Brain microvascular endothelial cell (primary cell): ENCODE measurements around the gene ABTB1.

ENCODE experiments used
- DNase-seq: peaks from one replicate; pipeline ENCODE4 v3.0.0-alpha.2; 2020
- H3K27ac ChIP-seq: fragments of 250-450 bp; sonication (Bioruptor Pico); 2 replicates; pipeline ENCODE4 v1.5.1; 2020; ENCODE audit warnings: mild to moderate bottlenecking, moderate library complexity
- H3K27me3 ChIP-seq: fragments of 250-450 bp; sonication (Bioruptor Pico); replicated peaks from 2 replicates; pipeline ENCODE4 v1.5.1; 2020; ENCODE audit warnings: mild to moderate bottlenecking
- H3K36me3 ChIP-seq: fragments of 250-450 bp; sonication (Bioruptor Pico); replicated peaks from 2 replicates; pipeline ENCODE4 v1.5.1; 2020; ENCODE audit warnings: mild to moderate bottlenecking
- H3K4me3 ChIP-seq: 2 replicates; pipeline ENCODE4 v1.5.1; 2011; ENCODE audit warnings: low read depth, mild to moderate bottlenecking, control low read depth, low read length, moderate library complexity
- in situ Hi-C: cut with HindIII; loops from 2 replicates; pipeline ENCODE4 v1.10.0; 2017; ENCODE audit warnings: low sequenced_read_pairs, low pct_ligation_motif_present
- TF ChIP-seq, protein P1 (sequence below): IDR thresholded peaks from 2 replicates; pipeline ENCODE4 v1.5.1; 2011; ENCODE audit warnings: low read depth, mild to moderate bottlenecking, moderate library complexity, low read length, control low read depth, inconsistent platforms; ENCODE audit errors: missing control alignments

The ABTB1 gene

DNA sequence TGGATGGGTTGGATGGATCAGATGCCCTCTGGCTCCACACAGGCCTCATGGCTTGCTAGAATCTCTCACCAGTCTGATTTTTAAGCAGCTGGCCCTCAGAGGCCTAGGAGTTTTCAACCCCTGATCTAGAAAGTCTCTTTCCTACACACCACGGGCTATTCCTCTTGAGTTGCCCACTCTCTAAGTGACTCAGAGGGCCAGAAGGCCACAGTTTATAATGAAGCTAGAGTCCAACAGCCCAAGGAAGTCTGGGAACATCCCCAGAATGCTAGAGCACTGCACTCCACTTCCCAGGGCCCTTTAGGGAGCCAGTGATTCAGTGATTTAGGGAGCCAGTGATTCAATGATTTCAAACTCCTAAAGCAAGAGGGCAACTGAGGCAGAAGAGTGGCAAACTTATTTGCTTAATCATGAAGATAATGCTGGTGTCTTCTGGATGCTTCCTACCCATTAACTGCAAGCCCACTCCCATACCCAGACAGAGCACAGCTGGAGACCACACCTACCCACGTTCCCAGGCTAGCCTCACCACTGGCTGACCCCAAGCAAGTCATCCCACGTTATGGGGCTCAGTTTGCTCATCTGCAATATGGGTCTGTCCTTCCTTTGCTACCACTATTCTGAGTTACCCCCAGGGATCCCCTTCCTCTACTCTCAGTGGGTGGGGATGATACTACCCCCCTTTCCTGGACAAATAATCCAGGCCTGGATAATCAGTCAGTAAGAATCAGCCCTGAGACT is 36.7 kb downstream of the ABTB1 start:
- TF ChIP-seq, protein P1, sequence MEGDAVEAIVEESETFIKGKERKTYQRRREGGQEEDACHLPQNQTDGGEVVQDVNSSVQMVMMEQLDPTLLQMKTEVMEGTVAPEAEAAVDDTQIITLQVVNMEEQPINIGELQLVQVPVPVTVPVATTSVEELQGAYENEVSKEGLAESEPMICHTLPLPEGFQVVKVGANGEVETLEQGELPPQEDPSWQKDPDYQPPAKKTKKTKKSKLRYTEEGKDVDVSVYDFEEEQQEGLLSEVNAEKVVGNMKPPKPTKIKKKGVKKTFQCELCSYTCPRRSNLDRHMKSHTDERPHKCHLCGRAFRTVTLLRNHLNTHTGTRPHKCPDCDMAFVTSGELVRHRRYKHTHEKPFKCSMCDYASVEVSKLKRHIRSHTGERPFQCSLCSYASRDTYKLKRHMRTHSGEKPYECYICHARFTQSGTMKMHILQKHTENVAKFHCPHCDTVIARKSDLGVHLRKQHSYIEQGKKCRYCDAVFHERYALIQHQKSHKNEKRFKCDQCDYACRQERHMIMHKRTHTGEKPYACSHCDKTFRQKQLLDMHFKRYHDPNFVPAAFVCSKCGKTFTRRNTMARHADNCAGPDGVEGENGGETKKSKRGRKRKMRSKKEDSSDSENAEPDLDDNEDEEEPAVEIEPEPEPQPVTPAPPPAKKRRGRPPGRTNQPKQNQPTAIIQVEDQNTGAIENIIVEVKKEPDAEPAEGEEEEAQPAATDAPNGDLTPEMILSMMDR: no peak
- in situ Hi-C loops: no loop called here
- Histone ChIP-seq H3K27me3 (no peaks in the 10 kb centered on the region), H3K4me3 (no peak overlapping the region), H3K27ac (no peak overlapping the region), H3K36me3 (no peaks in the 10 kb centered on the region)
- no peak for DNase-seq

DNA sequence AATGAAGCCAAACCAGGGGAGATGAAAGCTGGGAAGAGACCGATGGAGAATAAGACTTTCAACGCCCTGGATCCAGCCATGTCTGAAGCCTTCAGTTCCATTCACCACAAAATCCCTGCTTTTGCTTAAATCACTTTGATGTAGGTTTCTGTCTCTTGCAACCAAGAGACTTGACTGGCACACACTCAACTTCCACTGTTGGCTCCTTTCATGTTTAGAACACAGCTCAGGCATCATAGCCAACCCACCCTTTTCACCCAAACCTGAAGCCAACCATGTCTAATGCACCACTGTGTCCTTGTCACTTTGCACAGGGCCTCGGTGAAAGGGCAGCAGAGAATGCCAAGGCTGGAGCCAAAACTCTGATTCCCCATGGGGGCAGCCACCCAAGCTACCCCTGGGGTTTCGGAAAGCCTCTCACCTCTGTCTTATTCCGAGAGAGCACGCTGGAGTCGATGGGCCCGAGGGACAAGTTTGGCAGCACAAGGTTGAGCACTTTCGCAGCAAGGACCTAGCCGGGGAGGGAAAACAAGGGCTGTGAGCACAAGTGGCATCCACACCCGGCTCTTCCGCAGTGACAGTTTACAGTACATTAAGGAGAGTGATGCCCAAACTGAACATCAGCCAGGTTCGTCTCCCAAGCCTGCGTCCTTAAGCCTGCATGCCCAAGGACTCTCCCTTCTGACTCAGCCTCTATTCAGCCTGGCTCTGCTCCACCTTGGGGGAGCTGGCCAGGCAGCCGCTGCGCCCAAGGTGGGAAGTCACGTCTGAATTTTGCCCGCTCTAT is 37.6 kb downstream of the ABTB1 start:
- H3K27me3 ChIP-seq: no peaks in the 10 kb centered on the region
- H3K36me3 ChIP-seq: no peaks in the 10 kb centered on the region
- H3K4me3 ChIP-seq: no peak overlapping the region
- no peak overlapping the region for H3K27ac ChIP-seq
- in situ Hi-C loops: no loop called here
- TF ChIP-seq, protein P1: no peak
- DNase-seq: no peak

DNA sequence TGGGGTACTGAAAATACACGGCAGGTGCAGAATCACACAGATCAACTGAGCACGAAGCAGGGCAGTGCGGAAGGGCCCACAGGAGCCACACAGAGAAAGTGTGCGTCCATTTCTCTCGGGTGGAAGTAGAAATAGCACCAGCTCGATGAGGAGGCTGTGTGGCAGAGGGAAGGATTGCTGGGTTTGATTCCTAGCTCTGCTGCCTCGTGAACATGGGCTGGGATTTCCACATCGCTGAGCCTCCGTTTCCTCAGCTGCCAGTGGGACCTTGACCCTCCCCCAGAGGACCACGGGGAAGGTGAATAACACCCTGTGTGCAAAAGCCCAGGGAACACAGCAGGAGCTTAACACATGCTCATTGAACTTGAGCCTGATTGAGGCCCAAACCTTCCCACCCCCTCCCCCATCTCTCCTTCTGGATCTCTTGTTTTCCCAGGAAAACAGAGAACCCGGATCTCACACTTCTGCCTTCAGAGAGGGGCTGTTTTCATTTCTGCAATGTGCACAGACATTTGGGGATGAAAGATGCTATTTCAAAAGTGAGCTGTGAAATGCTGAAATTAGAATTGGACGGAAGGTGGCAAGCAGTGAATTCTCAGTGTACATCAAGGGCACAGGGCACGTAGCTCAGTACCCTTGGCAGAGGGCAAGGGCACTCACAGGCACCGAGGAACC is 38.4 kb downstream of the ABTB1 start:
- in situ Hi-C loops: no loop called here
- no peak for DNase-seq
- Histone ChIP-seq H3K27ac (no peak overlapping the region), H3K36me3 (no peaks in the 10 kb centered on the region), H3K4me3 (no peak overlapping the region), H3K27me3 (no peaks in the 10 kb centered on the region)
- TF ChIP-seq, protein P1: no peak

DNA sequence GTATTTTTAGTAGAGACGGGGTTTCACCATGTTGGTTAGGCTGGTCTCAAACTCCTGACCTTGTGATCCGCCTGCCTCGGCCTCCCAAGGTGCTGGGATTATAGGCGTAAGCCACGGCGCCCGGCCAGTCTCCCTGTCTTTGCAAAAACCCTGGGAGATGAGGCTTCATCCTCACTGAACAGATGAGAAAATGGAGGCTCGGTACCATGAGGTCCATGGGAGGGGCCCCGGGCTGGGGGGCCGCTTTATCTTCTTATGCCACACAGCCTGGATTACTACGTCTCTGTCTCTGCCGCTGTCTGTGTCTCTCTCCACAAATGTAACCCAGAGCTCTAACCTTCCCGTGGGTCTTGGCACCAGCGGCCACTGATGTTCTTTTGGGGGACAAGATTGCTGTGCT is 39.1 kb downstream of the ABTB1 start:
- Histone ChIP-seq H3K27ac (no peak overlapping the region), H3K4me3 (no peak overlapping the region), H3K27me3 (no peaks in the 10 kb centered on the region), H3K36me3 (no peaks in the 10 kb centered on the region)
- in situ Hi-C loops: no loop called here
- DNase-seq: no peak
- TF ChIP-seq, protein P1: no peak

DNA sequence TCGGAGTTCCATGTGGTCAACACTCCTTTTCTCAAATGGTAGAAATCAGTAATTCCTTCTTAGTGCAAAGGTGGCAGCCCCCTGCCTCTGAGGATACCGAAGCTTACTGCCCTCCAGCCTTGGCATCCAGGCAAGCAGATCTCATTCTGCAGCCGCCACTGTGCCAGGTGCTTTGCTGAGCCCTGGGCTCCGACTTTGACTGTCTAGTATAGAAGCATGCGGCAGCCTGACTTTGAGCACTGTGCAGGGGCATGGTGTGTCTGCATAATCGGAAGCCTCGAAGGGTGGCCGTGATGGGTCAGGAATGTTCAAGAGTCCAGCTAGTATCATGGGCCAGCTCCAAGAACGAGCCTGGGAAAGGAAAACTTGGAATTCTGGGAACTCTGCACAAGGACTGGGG is 39.7 kb downstream of the ABTB1 start:
- Histone ChIP-seq H3K4me3 (no peak overlapping the region), H3K27me3 (no peaks in the 10 kb centered on the region), H3K36me3 (no peaks in the 10 kb centered on the region), H3K27ac (no peak overlapping the region)
- in situ Hi-C loops: no loop called here
- no peak for DNase-seq
- TF ChIP-seq, protein P1: no peak
